OCI-LY7 (cell line): Measurements from ENCODE around the gene THRB. TPM values are rescaled to one million over a fixed set of nuclear protein-coding genes. Genes with fewer than 3 reads are reported as not detected.
"Not testable (repeated sequence)": the region's sequence is repeated elsewhere in the genome, so short reads cannot be mapped to it uniquely, and the experiment has no call there.

Experiments
- BruUV-seq: library from RNA; stranded (reverse); fragments of 400-500 nt; replicated peaks from 2 replicates; lab custom pipeline; 2021; lab: Mats Ljungman, UMichigan
- CTCF ChIA-PET: fragments of 300-600 bp; sonication (Branson Sonifier 250); formaldehyde crosslinking; loops from one replicate; lab custom pipeline; 2022; ENCODE audit warnings: antibody characterized with exemption; ENCODE audit not compliant: unreplicated experiment; lab: Charles Lee
- POLR2A ChIA-PET: fragments of 300-600 bp; sonication (Branson Sonifier 250); formaldehyde crosslinking; loops from one replicate; lab custom pipeline; 2022; ENCODE audit warnings: antibody characterized with exemption; lab: Charles Lee
- DNase-seq: peaks from one replicate; pipeline ENCODE4 v3.0.0-alpha.2; 2015; ENCODE audit warnings: low spot score
- H2AFZ ChIP-seq: fragments of 200-600 bp; sonication (generic), shearing (Covaris generic); 2 replicates; pipeline ENCODE4 v1.6.1; 2014; ENCODE audit warnings: mild to moderate bottlenecking, antibody characterized with exemption, low read length, moderate library complexity
- H3K27ac ChIP-seq: fragments of 200-600 bp; sonication (generic); 2 replicates; pipeline ENCODE4 v1.5.1; 2014; ENCODE audit warnings: mixed run types, low read depth, mild to moderate bottlenecking, moderate library complexity, low read length, inconsistent platforms; ENCODE audit not compliant: poor library complexity, severe bottlenecking
- H3K36me3 ChIP-seq: fragments of 200-600 bp; sonication (generic); 2 replicates; pipeline ENCODE4 v1.6.1; 2014; ENCODE audit warnings: mild to moderate bottlenecking, antibody characterized with exemption, low read length, moderate library complexity, mixed read lengths; ENCODE audit not compliant: insufficient read depth
- H3K4me1 ChIP-seq: fragments of 200-600 bp; sonication (generic); 2 replicates; pipeline ENCODE4 v1.5.1; 2014; ENCODE audit warnings: mild to moderate bottlenecking, low read length; ENCODE audit not compliant: insufficient read depth, poor library complexity, severe bottlenecking
- H3K4me2 ChIP-seq: fragments of 200-600 bp; sonication (generic); 2 replicates; pipeline ENCODE4 v1.6.1; 2014; ENCODE audit warnings: mild to moderate bottlenecking, low read length
- H3K4me3 ChIP-seq: fragments of 200-600 bp; sonication (generic); 2 replicates; pipeline ENCODE4 v1.5.1; 2014; ENCODE audit warnings: mild to moderate bottlenecking, low read depth, low read length; ENCODE audit not compliant: poor library complexity, severe bottlenecking
- H3K79me2 ChIP-seq: fragments of 200-600 bp; sonication (generic); 2 replicates; pipeline ENCODE4 v1.6.1; 2016; ENCODE audit warnings: low read depth, mild to moderate bottlenecking, low read length, moderate library complexity, mixed read lengths; ENCODE audit not compliant: insufficient read depth
- H3K9me2 ChIP-seq: fragments of 200-600 bp; sonication (generic); 2 replicates; pipeline ENCODE4 v1.6.1; 2016; ENCODE audit warnings: mild to moderate bottlenecking, low read length, mixed read lengths; ENCODE audit not compliant: insufficient read depth
- H3K9me3 ChIP-seq: fragments of 200-600 bp; sonication (generic); 2 replicates; pipeline ENCODE4 v1.6.1; 2014; ENCODE audit warnings: mild to moderate bottlenecking, mixed run types, low read length, mixed read lengths
- H4K20me1 ChIP-seq: fragments of 200-600 bp; sonication (generic); 2 replicates; pipeline ENCODE4 v1.6.1; 2014; ENCODE audit warnings: mild to moderate bottlenecking, antibody characterized with exemption, low read length, moderate library complexity, mixed read lengths; ENCODE audit not compliant: insufficient read depth
- CTCF ChIP-seq: fragments of 200-600 bp; sonication (generic); conservative IDR thresholded peaks from 2 replicates; pipeline ENCODE4 v1.5.1; 2014; ENCODE audit warnings: mild to moderate bottlenecking, antibody characterized with exemption, low read length, moderate library complexity, mixed read lengths
- EZH2phosphoT487 ChIP-seq: fragments of 200-600 bp; sonication (generic); IDR thresholded peaks from 2 replicates; pipeline ENCODE4 v1.6.1; 2018; ENCODE audit warnings: low read depth, borderline replicate concordance, mild to moderate bottlenecking, mixed run types, antibody characterized with exemption, low read length, moderate library complexity, mixed read lengths
- intact Hi-C: fragments of 100-400 bp; cut with micrococcal nuclease; formaldehyde crosslinking; loops from one replicate; pipeline ENCODE4 v1.10.0; 2022; ENCODE audit not compliant: unreplicated experiment
- total RNA-seq, 2 experiments: library from RNA; depleted of rRNA in 1 of 2; stranded (reverse); fragments of >200 nt in 1 of 2; shearing (Covaris generic) in 1 of 2; gene quantifications; 2 replicates each; pipeline ENCODE4 v1.2.3, GENCODE V29; 2014 to 2022

Gene THRB
- total RNA-seq, 2 experiments from 2014 or later = not detected

- ChIA-PET POLR2A (interaction anchor here (1.0 kb wide), 1 partner anchor 8 kb away, joined by 3 read pairs; no protein-coding TSS in a partner anchor), CTCF (no interaction called here)
- Histone ChIP-seq H3K36me3 (no peaks in the 10 kb centered on the region), H3K4me1 (no peaks in the 10 kb centered on the region), H3K9me3 (no peaks in the 10 kb centered on the region), H3K79me2 (no peaks in the 10 kb centered on the region), H2AFZ (no peak overlapping the region), H3K9me2 (no peaks in the 10 kb centered on the region), H3K27ac (no peak overlapping the region), H3K4me3 (no peak overlapping the region), H3K4me2 (no peak overlapping the region), H4K20me1 (no peaks in the 10 kb centered on the region)
- intact Hi-C loops = no loop called here
- no peak for DNase-seq
- BruUV-seq = no TSS peak
- no peak for TF ChIP-seq EZH2phosphoT487
- TF ChIP-seq CTCF = no peak
Observed at GRCh38 chr3:24400450-24400849, 94.2 kb downstream of the THRB start.

GRCh38 chr3:24400015-24400414, 94.6 kb downstream of the THRB start:
- no peak overlapping the region for H3K4me2 ChIP-seq
- no peak overlapping the region for H2AFZ ChIP-seq
- CTCF ChIA-PET = no interaction called here
- H3K79me2 ChIP-seq = no peaks in the 10 kb centered on the region
- BruUV-seq = no TSS peak
- no peak overlapping the region for H3K27ac ChIP-seq
- H4K20me1 ChIP-seq = no peaks in the 10 kb centered on the region
- H3K36me3 ChIP-seq = no peaks in the 10 kb centered on the region
- POLR2A ChIA-PET = interaction anchor here (1.0 kb wide), 1 partner anchor 8 kb away, joined by 3 read pairs; no protein-coding TSS in a partner anchor
- intact Hi-C loops = no loop called here
- H3K4me1 ChIP-seq = no peaks in the 10 kb centered on the region
- DNase-seq = no peak
- H3K4me3 ChIP-seq = no peak overlapping the region
- no peaks in the 10 kb centered on the region for H3K9me2 ChIP-seq
- H3K9me3 ChIP-seq = no peaks in the 10 kb centered on the region
- TF ChIP-seq EZH2phosphoT487 = no peak
- TF ChIP-seq CTCF = no peak

DNA sequence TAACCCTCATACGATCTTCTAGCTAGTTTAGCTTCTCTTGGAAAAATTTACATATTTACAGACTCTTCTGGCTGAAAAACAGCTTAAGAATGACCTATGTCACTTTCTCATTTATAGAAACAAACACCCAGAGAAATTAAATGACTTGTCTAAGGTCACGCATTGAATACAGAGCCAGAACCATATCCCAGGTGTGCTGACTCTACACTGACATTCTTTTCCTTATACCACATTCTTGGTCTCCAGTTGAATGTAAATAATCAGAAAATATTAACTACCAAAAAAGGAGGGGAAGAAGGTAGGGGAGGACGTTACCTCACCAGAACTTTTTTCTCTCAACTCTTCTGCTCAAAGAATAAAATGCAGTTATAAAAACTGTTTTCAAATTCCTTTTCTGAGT, 95.0 kb downstream of the THRB start:
- no peaks in the 10 kb centered on the region for H3K36me3 ChIP-seq
- no peaks in the 10 kb centered on the region for H3K4me1 ChIP-seq
- H3K79me2 ChIP-seq = no peaks in the 10 kb centered on the region
- CTCF ChIA-PET = no interaction called here
- no peak overlapping the region for H3K27ac ChIP-seq
- POLR2A ChIA-PET = interaction anchor here (1.0 kb wide), 1 partner anchor 7 kb away, joined by 3 read pairs; no protein-coding TSS in a partner anchor
- TF ChIP-seq CTCF (no peak), EZH2phosphoT487 (no peak)
- H2AFZ ChIP-seq = no peak overlapping the region
- no peak for DNase-seq
- no peaks in the 10 kb centered on the region for H3K9me3 ChIP-seq
- no peaks in the 10 kb centered on the region for H3K9me2 ChIP-seq
- intact Hi-C loops = no loop called here
- H4K20me1 ChIP-seq = no peaks in the 10 kb centered on the region
- no peak overlapping the region for H3K4me2 ChIP-seq
- no peak overlapping the region for H3K4me3 ChIP-seq
- no TSS peak for BruUV-seq

GRCh38 chr3:24398712-24399111, 95.9 kb downstream of the THRB start:
- H3K9me3 ChIP-seq, H3K4me1 ChIP-seq, POLR2A ChIA-PET, H4K20me1 ChIP-seq, H3K9me2 ChIP-seq, H3K36me3 ChIP-seq, intact Hi-C loops, CTCF ChIA-PET, H3K4me3 ChIP-seq, H2AFZ ChIP-seq, H3K79me2 ChIP-seq, DNase-seq, BruUV-seq, H3K4me2 ChIP-seq, H3K27ac ChIP-seq: not testable (repeated sequence)
